Heart left ventricle (tissue), 16 donors: ENCODE data around the gene RARRES2. TPM values are rescaled to one million over a fixed set of nuclear protein-coding genes. Genes with fewer than 3 reads are reported as not detected.
A peak's percentile ranks its signal among the peaks of the same experiment; 100 is the strongest.

Experiments
- ATAC-seq, 4 donors: fragments of 200-7000 bp; cut with Tn5 transposase; one replicate each; pipeline ENCODE4 v1.9.1; 2020 to 2022; ENCODE audit warnings: moderate library complexity in 4 of 4, mild to moderate bottlenecking in 3 of 4, moderate number of reproducible peaks in 1 of 4
- DNase-seq, 5 donors: peaks; one replicate each; pipeline ENCODE4 v3.0.0-alpha.2; 2020
- H3K27ac ChIP-seq, 12 donors: fragments of 200-600 bp; sonication (generic) in 4 of 12; one replicate each; pipeline versions ENCODE4 v1.5.0 to v1.8.0; 2016 to 2022; ENCODE audit warnings: mild to moderate bottlenecking in 2 of 12
- H3K27me3 ChIP-seq, 9 donors: fragments of 200-600 bp; sonication (generic) in 2 of 9; one replicate each; pipeline versions ENCODE4 v1.5.1 to v1.8.0; 2016 to 2022; ENCODE audit warnings: mild to moderate bottlenecking in 3 of 9
- H3K36me3 ChIP-seq, 9 donors: fragments of 200-600 bp; sonication (generic) in 2 of 9; one replicate each; pipeline versions ENCODE4 v1.5.0 to v1.8.0; 2018 to 2022; ENCODE audit warnings: mild to moderate bottlenecking in 2 of 9
- H3K4me1 ChIP-seq, 12 donors: fragments of 200-600 bp; sonication (generic) in 4 of 12; one replicate each; pipeline versions ENCODE4 v1.5.0 to v1.8.0; 2016 to 2022; ENCODE audit warnings: mild to moderate bottlenecking in 3 of 12
- H3K4me3 ChIP-seq, 12 donors: fragments of 200-600 bp; sonication (generic) in 4 of 12; one replicate each; pipeline versions ENCODE4 v1.5.0 to v1.8.0; 2017 to 2022; ENCODE audit warnings: mild to moderate bottlenecking in 9 of 12, moderate library complexity in 4 of 12
- H3K9me3 ChIP-seq, 12 donors: fragments of 200-600 bp; sonication (generic) in 4 of 12; one replicate each; pipeline versions ENCODE4 v1.5.0 to v1.8.0; 2016 to 2022; ENCODE audit warnings: mild to moderate bottlenecking in 1 of 12
- CTCF ChIP-seq, 12 donors: fragments of 200-600 bp; sonication (generic) in 4 of 12; IDR thresholded peaks; one replicate each; pipeline versions ENCODE4 v1.5.0 to v1.8.0; 2018 to 2022; ENCODE audit warnings: antibody characterized with exemption in 12 of 12, mild to moderate bottlenecking in 5 of 12
- POLR2A ChIP-seq, 2 donors: fragments of 450-650 bp; IDR thresholded peaks; one replicate each; pipeline ENCODE4 v1.6.1; 2017; ENCODE audit warnings: antibody characterized with exemption in 2 of 2, mild to moderate bottlenecking in 2 of 2, moderate library complexity in 2 of 2
- WGBS, 4 donors: extraction: QIAGEN DNeasy Blood & Tissue Kit in 2 of 4; methylation state at CpG; one replicate each; pipeline versions ENCODE4 v1.1.5 to v1.1.7; 2013 to 2018; 5-methylcytosine and 5-hydroxymethylcytosine counted together
- intact Hi-C, 10 donors: fragments of 100-400 bp; cut with DNase I; formaldehyde crosslinking; loops; one replicate each; pipeline versions ENCODE4 v1.11.1 to v1.14.2; 2022
- polyA plus RNA-seq, 2 donors: library from polyadenylated mRNA; stranded (reverse); fragments of 200-250 nt; gene quantifications; one replicate each; pipeline ENCODE4 v1.2.3, GENCODE V29; 2013
- total RNA-seq, 9 donors: library from RNA; depleted of rRNA in 2 of 9; stranded (reverse); fragments of >200 nt in 2 of 9; fragmentation: NEBNext Ultra II Directional in 3 of 9; extraction: Animal tissue kit (Norgen Biotek cat#: 25700) in 3 of 9; gene quantifications; one replicate each; pipeline versions ENCODE4 v1.1.0 to v1.2.4, GENCODE V29; 2016 to 2023
- donor health status: ischemic (EF 13 %, LVEDD 7.1; RV severe dilation, severe dysfunction).
- donor health status: healthy with polysubstance abuse.
- donor health status: DM: no; HTN: yes; CAD: no.
- donor health status: DM: no; HTN: no; CAD: no.
- donor health status: ischemic (EF 25% LVEDD 6.9; RV normal size, moderate dysfunction).
- donor health status: ischemic (EF 25% LVEDD 5.7; RV mildly dilated, moderate dysfunction).
- donor health status: healthy.
- donor health status: DM: yes; HTN: yes; CAD: no.
- donor health status: ischemic (EF 35%, LVEDD 5.7; RV mildly dilated, moderate dysfunction).
- donor health status: nonischemic (EF 11% LVEDD 7.7; RV severe dilation, severe dysfunction).
- donor health status: DM: yes; HTN: yes; CAD: no.
- donor health status: PGD.
- donor health status: ischemic (EF 29% LVEDD 5.4; RV normal size, mild dysfunction).
- donor health status: nonischemic (EF 23%, LVEDD 6.1; RV moderate dilation, normal function).

RARRES2 gene
- total and polyA plus RNA-seq, 11 donors, result 3.9 to 108 (median 12.6) TPM

DNA sequence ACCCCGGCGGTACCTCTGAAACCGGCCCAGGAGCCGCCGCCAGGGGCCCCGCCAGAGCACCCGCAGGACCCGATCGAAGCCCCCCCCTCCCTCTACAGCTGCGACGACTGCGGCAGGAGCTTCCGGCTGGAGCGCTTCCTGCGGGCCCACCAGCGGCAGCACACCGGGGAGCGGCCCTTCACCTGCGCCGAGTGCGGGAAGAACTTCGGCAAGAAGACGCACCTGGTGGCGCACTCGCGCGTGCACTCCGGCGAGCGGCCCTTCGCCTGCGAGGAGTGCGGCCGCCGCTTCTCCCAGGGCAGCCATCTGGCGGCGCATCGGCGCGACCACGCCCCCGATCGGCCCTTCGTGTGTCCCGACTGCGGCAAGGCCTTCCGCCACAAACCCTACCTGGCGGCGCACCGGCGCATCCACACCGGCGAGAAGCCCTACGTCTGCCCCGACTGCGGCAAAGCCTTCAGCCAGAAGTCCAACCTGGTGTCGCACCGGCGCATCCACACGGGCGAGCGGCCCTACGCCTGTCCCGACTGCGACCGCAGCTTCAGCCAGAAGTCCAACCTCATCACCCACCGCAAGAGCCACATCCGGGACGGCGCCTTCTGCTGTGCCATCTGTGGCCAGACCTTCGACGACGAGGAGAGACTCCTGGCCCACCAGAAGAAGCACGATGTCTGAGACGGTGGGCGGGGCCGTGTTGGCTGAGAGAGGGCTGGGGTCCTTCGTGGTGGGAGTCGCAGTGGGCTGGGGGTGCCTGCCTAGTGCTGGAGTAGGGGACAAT is 31.0 kb upstream of the RARRES2 start:
- Histone ChIP-seq H3K27ac (peak overlapping the region in 5 of 12 donors; percentile 37 to 64 (median 45)), H3K36me3 (peaks cover 0 to 47% (median 41%) of the 10 kb centered on the region in 9 donors), H3K27me3 (no peaks in the 10 kb centered on the region), H3K9me3 (no peaks in the 10 kb centered on the region), H3K4me1 (peaks cover 2 to 53% (median 33%) of the 10 kb centered on the region in 12 donors), H3K4me3 (no peak overlapping the region)
- WGBS, 4 donors, result 80 to 86% (median 83%) methylated on average over 69 to 79 of the region's 79 CpGs
- intact Hi-C loops, result loop anchor here in 1 of 10 donors (5.0 kb wide), 1 partner anchor 35 kb away; a partner anchor contains a TSS
- ATAC-seq, result no peak
- TF ChIP-seq POLR2A (IDR thresholded peaks at IDR 0.05), result no peak
- no peak for TF ChIP-seq CTCF (IDR thresholded peaks at IDR 0.05)
- DNase-seq, result no peak

GRCh38 chr7:150371996-150372270 is 30.5 kb upstream of the RARRES2 start:
- Histone ChIP-seq H3K4me3 (no peak overlapping the region), H3K4me1 (peaks cover 2 to 53% (median 32%) of the 10 kb centered on the region in 12 donors), H3K27me3 (no peaks in the 10 kb centered on the region), H3K9me3 (no peaks in the 10 kb centered on the region), H3K27ac (no peak overlapping the region), H3K36me3 (peaks cover 0 to 47% (median 41%) of the 10 kb centered on the region in 9 donors)
- intact Hi-C loops, result loop anchor here in 1 of 10 donors (5.0 kb wide), 1 partner anchor 35 kb away; a partner anchor contains a TSS
- ATAC-seq (no peak), DNase-seq (no peak)
- 92 to 99% (median 94%) methylated on average over 24 to 30 of the region's 30 CpGs for WGBS, 4 donors
- TF ChIP-seq CTCF (IDR thresholded peaks at IDR 0.05) (no peak), POLR2A (IDR thresholded peaks at IDR 0.05) (no peak)

DNA sequence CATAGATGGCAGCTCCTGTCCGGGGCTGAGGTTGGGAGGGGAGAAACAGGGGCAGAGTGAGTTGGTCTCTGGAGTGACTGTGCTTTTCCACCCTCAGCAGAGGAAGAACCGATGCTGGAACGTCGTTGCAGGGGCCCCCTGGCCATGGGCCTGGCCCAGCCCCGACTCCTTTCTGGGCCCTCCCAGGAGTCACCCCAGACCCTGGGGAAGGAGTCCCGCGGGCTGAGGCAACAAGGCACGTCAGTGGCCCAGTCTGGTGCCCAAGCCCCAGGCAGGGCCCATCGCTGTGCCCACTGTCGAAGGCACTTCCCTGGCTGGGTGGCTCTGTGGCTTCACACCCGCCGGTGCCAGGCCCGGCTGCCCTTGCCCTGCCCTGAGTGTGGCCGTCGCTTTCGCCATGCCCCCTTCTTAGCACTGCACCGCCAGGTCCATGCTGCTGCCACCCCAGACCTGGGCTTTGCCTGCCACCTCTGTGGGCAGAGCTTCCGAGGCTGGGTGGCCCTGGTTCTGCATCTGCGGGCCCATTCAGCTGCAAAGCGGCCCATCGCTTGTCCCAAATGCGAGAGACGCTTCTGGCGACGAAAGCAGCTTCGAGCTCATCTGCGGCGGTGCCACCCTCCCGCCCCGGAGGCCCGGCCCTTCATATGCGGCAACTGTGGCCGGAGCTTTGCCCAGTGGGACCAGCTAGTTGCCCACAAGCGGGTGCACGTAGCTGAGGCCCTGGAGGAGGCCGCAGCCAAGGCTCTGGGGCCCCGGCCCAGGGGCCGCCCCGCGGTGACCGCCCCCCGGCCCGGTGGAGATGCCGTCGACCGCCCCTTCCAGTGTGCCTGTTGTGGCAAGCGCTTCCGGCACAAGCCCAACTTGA is 29.9 kb upstream of the RARRES2 start:
- Histone ChIP-seq H3K9me3 (no peaks in the 10 kb centered on the region), H3K27me3 (no peaks in the 10 kb centered on the region), H3K36me3 (peaks cover 0 to 47% (median 41%) of the 10 kb centered on the region in 9 donors), H3K27ac (peak overlapping the region in 3 of 12 donors; percentile 97 to 98 (median 97)), H3K4me3 (no peak overlapping the region), H3K4me1 (peaks cover 2 to 53% (median 32%) of the 10 kb centered on the region in 12 donors)
- no peak for DNase-seq
- no peak for TF ChIP-seq CTCF (IDR thresholded peaks at IDR 0.05)
- no peak for TF ChIP-seq POLR2A (IDR thresholded peaks at IDR 0.05)
- ATAC-seq, result no peak
- 81 to 89% (median 87%) methylated on average over 20 to 48 of the region's 48 CpGs for WGBS, 4 donors
- intact Hi-C loops, result loop anchor here in 1 of 10 donors (5.0 kb wide), 1 partner anchor 36 kb away; a partner anchor contains a TSS
